SK-N-MC (cell line): Measurements from ENCODE around the gene NAA50.

ENCODE experiments used
- EZH2 ChIP-seq: fragments of 200-600 bp; sonication (generic); IDR thresholded peaks from one replicate; pipeline ENCODE4 v1.6.1; 2017; ENCODE audit warnings: antibody characterized with exemption
- POLR2AphosphoS5 ChIP-seq: IDR thresholded peaks from 2 replicates; pipeline ENCODE4 v1.6.1; 2012; ENCODE audit warnings: mild to moderate bottlenecking, low read depth, low read length, borderline replicate concordance

GRCh38 chr3:113719758-113720157, 26.3 kb downstream of the NAA50 start:
- TF ChIP-seq POLR2AphosphoS5 (no peak), EZH2 (no peak)
